Hypothalamus (tissue), 51 donors: ENCODE data around the gene TARS3.

Experiments
- DNase-seq, 51 donors: peaks; one replicate each; lab custom pipeline; 2025; lab: John Stamatoyannopoulos, UW

The TARS3 gene

DNA sequence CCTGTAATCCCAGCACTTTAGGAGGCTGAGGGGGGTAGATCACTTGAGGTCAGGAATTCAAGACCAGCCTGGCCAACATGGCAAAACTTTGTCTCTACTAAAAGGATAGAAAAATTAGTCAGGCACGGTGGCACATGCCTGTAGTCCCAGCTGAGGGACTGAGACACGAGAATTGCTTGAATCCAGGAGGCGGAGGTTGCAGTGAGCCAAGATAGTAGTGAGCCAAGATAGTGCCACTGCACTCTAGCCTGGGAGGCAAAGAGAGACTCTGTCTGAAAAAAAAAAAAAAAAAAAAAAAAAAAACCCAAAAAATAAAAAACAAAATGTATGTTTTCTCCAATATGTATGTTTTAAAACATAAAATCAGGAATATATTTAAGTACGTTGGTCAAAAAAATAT lies 16.3 kb downstream of the TARS3 start:
- DNase-seq: no peak

DNA sequence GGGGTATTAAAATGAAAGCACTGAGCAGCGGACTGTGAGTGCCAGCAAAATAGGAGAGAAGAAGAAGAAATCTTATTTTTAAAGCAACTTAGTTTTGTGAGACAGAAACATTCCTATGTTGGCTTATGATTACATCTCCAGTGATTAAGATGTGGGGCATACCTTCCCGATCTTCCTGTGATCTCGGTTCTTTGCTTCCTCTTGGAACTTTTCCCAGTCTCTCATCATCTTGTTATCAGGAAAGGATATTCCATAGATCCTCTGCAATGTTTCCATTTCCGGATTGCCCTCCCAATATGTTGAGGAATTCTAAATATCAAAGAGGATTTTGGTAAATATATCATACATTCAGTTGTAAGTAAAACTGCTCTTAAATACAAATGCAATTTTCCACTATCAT lies 22.2 kb downstream of the TARS3 start:
- DNase-seq: no peak

DNA sequence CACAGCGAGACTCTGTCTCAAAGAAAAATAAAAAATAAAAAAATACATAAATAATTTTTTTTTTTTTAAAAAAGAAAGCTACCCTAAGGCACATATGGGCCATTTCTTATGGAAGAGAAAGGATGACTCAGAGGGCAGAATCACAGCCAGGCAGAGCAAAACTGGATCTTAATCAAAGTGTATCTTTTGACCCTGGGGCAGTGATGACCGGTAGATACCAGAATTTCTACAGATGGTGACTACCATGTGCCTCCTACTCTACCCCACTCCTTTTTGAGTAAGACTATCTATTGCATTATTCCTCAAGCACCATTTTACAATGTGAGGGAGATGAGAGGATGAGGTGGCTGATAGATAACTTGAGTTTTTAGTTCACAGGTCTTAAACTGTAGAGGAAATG lies 26.0 kb downstream of the TARS3 start:
- DNase-seq: no peak

DNA sequence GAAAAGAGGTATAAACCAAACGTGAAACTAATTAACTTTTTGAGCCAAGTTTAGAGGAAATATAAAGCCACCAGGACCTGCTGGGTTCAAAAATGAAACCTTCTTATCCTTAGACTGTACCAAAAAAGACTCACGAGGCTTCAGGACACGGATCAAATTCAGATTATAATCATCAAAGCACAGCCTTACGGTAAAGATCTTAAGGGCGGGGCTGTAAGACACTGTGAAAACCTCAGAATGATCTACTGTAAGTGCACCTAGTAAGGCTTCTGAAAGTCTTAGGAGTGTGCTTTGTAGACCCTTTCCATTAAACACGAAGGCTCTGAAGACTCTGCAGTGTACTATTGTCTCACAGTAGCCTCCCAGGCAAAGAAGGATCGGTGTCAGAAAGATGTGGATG lies 26.8 kb downstream of the TARS3 start:
- no peak for DNase-seq

DNA sequence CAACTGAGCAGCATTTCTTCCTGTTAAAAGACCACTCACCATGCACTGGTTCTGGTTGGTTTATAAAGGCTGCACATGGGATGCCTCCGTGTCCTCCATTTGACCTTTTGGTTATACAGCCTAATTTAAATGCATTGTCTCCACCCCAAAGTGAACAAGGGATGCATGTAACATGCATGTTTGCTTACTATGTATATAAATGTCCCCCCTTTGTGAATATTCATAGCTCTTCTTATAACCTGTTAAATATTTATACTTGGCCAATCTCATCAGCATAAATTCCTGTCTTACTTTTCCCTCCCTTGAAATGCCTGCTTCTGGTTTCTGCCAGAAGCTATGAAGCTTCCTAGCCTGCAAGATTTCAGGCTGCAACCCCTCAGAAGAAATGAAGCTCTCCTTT lies 27.4 kb downstream of the TARS3 start:
- DNase-seq: no peak

DNA sequence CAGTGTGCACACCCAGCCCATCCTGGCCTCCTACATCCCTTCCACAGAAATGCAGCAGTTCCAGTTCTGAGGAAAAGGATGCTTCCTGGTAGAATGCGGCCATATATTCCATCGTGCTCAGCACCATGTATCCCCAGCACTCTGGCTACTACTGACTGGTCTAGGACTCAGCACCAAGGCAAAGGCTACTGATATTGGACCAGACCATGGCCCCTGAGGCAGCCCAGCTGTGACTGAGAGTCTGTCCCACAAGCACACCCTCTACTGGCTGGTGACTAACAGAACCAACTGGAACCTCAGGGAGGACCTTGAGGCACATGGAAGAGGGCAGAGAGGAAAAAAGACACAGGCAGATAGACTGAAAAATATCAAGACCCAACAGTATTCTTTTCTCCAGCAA lies 30.0 kb downstream of the TARS3 start:
- DNase-seq: no peak

DNA sequence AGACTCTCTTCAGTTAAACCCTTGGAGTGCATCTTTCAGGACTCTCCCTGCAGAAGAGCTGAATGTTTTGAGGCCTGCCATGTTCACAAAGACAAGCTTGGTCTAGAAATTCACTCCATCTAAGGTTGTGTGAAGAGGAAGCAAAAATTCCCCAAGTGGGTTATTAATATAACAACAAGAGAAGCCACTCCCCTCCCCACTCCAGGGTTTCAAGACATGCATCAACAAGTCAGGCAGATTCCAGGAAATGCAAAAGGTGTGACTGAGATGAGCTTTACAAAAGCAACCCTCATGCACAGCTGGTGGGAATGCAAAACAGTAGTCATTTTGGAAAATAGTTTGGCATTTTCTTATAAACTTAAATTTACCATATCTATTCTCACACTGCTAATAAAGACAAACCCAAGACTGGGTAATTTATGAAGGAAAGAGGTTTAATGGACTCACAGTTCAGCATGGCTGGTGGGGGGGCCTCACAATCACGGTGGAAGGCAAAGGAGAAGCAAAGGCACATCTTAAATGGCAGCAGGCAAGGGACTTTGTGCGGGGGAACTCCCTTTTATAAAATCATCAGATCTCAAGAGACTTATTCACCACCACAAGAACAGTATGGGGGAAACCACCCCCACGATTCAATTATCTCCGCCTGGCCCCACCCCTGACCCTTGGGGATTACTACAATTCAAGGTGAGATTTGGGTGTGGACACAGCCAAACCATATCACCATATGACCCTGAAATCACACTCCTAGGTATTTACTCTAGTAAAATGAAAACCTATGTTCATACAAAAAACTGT lies 31.3 kb downstream of the TARS3 start:
- no peak for DNase-seq

DNA sequence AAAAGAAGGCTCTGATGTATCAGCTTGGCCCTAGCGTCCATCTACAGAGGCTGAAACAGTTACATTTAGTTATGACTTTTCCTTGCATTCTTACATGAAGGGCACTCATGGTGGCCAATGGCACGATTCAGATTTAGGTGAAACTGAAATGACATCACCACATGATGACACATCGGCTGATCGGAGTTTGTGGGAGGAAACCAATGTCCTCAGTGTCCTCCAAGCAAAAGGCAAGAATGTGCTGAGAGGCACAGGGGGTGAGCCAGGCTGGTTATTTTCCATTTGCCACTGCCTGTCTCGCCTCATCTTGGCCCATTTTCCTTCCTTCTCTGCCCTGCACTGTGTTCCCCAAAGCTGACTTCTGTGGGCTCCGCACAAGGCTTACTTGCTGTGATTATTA lies 34.4 kb downstream of the TARS3 start:
- no peak for DNase-seq

DNA sequence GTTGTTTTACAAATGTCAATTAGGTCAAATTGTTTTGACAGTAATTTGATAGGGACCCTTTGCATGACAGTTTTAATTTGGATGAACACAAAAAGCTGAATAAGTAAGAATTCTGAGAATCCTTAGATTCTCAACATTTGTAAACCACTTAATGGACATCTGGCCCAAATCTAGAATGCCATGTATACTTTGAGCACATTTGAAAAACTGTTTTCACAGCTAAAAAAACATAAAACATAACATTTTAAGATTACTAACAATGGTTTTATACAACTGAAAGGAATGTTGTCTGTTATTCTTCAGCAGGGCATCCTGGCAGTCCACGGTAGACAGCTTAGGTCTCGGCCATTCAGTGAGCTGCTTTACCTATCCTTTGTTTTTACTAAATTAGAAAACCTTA lies 37.6 kb downstream of the TARS3 start:
- no peak for DNase-seq

DNA sequence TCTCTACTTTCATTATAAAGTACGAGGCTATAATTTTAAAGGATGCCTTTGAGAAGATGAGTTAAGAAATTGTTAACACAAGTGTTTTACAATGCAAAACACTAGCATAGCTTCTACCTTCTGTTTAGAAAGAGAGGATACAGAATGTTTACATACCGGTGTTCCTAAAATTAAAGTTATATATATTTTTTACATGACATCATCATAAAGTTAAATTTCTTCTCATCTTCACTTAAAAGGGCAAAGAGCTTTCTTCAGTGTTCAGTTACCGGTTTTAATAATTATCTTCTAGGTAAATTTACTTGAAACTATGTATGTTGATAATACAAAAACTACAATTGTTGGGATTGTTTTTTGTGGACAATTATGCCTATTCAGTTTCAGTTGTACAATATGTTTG lies 39.4 kb downstream of the TARS3 start:
- DNase-seq: no peak

DNA sequence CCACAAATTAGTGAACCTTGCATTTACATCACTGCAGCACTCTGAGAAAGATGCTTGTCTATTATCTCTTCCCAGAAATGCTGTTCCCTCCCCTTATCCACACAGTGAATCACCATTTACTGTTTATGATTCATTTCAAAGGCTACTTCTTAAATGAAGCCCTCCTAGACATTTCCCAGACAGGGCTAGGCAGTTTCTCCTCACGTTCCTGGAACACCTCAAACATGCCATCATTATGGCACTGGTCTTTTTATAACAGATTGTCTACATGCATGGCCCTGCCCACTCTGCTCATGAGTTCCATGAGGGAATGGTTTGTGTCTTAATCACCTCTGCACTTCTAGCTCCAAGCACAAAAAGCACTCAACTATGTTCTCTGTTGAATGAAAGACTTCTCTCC lies 39.9 kb downstream of the TARS3 start:
- DNase-seq: no peak

DNA sequence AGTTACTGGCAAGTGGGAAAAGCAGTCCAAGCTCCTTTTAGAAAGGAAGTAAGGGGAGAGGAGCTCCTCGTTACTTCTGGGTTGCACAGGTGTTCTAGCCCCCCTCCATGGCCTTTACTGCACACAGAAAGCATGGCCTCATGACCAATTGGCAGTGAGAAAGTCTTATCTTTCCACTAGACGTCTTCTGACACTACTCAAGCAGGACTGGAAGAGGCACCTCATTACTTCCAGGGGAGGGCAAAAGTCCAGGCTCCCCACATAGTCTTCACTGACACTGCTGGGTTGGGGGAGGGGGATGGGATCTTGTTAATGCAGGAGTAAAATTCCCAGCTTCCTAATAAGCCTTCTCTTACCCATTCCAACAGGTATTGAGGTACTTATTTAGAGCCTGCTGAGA lies 44.5 kb downstream of the TARS3 start:
- DNase-seq: no peak

DNA sequence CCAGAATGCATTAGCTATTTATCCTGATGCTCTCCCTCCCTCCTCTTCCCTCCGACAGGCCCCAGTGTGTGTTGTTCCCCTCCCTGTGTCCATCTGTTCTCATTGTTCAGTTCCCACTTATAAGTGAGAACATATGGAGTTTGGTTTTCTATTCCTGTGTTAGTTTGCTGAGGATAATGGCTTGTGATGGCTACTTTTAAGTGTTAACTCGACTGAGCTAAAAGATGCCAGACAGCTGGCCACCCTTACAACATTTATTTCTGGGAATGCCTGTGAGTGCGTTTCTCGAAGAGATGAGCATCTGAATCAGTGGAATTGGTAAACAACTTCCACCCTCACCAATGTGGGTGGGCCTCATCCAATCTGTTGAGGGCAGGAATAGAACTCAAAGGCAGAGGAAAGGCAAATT lies 47.3 kb downstream of the TARS3 start:
- peak in 1 of 51 donors; percentile 28 for DNase-seq

DNA sequence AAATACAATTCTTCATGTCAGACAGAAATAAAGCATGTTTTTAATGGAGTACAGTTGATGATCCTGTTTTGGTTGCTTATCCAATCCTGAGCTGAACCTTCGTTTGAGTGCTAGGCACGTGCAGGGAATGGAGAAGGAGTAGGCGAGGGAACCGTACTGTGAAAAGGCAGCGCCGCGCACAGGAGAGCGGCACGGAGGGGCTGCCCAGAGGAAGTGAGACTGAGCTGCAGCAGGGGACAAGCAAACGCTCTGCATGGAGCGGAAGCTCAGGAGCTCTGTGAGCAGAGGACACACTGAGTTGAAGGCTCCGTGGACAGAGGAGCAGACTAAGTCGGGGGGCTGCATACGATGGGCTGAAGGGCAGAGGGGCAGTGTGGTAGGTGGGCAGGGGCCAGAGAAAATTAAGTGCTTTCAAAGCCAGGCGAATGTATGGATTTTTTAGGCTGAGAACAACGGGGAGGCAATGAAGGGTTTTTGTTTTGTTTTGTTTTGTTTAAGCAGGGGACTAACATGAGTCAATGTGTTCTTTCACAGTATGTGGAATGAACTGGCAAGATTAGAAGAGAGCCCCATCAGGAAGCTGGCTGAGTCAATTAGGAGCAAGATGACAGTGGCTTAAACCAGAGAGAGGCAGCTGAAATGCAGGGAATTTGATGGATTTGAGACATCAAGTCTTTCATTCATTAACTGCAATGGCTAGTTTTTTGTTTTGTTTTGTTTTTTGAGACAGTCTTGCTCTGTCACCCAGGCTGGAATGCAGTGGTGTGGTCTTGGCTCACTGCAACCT lies 48.3 kb downstream of the TARS3 start:
- peak in 9 of 51 donors; percentile 4 to 55 (median 18) for DNase-seq

DNA sequence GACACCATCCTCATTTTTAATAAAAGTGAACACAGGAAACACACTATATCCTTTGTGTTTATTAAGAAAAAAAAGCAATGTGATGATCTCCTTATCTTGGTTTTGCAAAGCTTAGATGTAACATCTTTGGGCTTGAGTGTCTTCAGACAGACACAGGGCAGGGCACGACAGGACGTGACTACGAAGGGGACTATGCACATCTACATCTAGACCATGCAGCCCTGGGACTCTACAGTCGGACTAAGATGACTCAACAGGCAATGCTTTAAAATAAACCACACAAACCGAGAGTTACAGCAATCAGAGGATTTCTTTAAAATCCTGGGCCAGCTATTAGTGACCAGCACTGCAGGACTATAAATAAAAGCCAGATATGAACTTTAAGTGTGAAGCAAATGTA lies 49.3 kb downstream of the TARS3 start:
- DNase-seq: no peak

DNA sequence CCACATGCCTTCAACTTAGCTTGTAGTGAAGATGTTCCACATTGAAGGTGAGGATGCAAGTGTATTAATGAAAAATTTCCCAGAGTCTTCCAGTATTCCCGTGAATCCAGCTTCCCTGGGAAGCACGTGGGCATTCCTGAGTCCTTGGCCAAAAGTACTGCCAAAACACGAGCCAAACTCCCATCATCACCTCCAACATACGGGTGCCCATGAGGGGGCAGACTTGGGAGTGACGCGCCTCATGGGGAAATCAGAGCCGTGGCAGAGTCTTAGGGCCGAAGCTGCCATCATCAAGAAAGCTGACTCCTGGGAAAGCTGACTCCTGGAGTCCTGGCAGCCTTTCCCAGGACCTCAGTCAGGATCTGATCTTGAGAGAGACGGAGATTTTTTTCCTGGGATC lies 52.0 kb downstream of the TARS3 start:
- no peak for DNase-seq

DNA sequence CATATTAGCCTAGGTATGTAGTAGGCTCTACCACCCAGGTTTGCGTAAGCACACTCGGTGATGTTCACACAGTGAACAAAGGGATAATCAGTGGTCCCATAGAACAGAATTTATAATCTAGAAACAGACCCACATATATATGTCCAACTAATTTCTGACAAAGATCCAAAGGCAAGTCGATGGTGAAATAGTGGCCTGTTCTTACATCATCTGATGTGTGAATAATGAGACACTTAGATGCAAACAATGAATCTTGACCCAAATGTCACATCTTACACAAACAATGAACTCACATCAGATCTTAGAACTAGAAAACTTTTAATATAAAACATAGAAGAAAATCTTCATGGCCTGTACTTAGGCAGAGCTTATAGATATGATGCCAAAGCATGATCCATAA lies 54.5 kb downstream of the TARS3 start:
- no peak for DNase-seq

DNA sequence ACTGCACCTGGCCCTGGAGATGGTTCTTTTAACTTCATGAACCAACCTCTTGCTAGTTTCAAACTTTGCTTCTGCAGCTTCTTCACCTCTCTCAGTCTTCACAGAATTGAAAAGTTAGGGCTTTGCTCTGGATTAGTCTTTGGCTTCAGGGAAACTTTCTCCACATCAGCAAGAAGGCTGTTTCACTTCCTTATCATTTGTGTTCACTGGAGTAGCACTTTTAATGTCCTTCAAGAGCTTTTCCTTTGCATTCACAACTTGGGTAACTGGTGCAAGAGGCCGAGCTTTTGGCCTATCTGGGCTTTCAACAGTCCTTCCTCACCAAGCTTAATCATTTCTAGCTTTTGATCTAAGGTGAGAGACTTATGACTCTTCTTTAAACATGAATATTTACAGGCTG lies 56.4 kb downstream of the TARS3 start:
- DNase-seq: no peak

DNA sequence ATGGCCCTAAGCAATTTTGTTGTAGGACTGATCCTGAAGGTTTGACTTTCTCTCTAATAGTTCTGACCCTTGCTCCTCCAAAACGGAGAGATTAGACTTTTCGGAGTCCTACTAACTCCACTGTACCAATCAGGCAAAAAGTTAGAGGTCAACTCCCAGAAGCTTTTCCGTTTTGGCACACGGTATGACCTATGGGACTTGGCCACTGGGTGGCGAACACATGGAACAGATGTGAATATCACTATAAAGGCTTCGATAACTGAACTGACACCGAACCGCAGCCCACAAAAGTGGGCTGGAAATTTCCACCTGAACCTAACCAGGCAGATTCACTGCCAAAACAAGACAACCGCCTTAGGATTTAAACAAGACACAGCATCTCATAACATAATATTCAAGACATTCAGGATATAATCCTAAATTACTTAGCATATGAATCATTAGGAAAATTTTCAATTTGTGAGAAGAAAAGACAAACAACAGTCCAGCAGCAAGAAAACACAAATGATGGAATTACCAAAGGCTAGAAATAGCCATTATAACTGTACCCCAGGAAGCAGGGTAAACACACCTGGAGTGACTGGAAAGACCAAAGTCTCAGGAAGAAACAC lies 59.9 kb downstream of the TARS3 start:
- peak in 8 of 51 donors; percentile 6 to 40 (median 22) for DNase-seq

DNA sequence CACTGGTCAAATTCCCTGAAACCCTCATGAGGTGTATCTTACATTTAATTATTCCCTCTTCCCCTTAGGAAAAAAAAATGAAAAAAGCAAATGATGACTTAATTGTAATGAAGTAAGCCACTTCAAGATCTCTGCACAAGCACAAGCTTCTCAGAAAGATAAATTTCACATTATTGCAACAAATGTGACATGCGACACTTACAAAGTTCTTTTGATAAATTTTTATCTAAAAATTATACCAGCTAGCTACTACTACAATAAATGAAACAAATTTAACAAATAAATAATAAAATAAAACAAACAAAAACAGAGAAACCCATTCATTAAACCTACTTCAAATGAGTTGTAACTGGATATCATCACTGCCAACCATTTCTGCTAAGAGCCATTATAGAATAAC lies 62.1 kb downstream of the TARS3 start:
- no peak for DNase-seq

DNA sequence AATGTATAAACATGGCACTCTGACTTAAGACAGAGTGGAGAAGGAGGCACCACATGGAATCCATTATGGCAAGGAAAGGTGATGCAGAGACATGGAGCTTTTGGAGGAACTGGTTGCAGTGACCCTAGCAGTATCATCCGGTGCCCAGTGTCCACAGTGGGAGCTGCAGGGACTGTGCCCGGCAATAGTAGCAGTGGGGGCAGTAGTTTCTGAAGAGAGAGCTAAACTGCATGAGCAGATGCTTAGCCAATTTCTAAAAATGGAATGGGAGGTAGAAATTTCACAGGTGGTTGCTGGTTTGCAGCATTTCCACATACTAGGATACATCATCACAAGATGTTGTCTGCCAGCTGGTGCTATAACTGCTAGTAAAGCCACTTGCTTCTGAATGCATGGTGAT lies 64.3 kb downstream of the TARS3 start:
- DNase-seq: no peak
